Measurements from ENCODE around the gene TPP1.
A peak's percentile ranks its signal among the peaks of the same experiment; 100 is the strongest.

The TPP1 gene

GRCh38 chr11:6614446-6614845 is 4.8 kb downstream of the TPP1 start:
- no peak overlapping the region for H3K9ac ChIP-seq
- no peak overlapping the region for H3K4me3 ChIP-seq (ENCODE audit: low read depth, low read length)
- H3K79me2 ChIP-seq: no peaks in the 10 kb centered on the region
- no peak overlapping the region for H2AFZ ChIP-seq
- no peaks in the 10 kb centered on the region for H3K9me3 ChIP-seq (ENCODE audit: control insufficient read depth, low read length)
- H3K4me2 ChIP-seq (ENCODE audit: low read length): no peak overlapping the region
- H3K27ac ChIP-seq: no peak overlapping the region
- TF ChIP-seq CTCF (IDR thresholded peaks at IDR 0.05): no peak
- peaks cover 7% of the 10 kb centered on the region for H3K4me1 ChIP-seq
- no peaks in the 10 kb centered on the region for H3K27me3 ChIP-seq (ENCODE audit: control insufficient read depth, insufficient read depth, low read length)
- no peaks in the 10 kb centered on the region for H3K36me3 ChIP-seq (ENCODE audit: control insufficient read depth, insufficient read depth, low read length)

GRCh38 chr11:6613496-6613895 is 5.7 kb downstream of the TPP1 start:
- peaks cover 7% of the 10 kb centered on the region for H3K4me1 ChIP-seq
- H3K9ac ChIP-seq: no peak overlapping the region
- H2AFZ ChIP-seq: no peak overlapping the region
- H3K27ac ChIP-seq: no peak overlapping the region
- H3K9me3 ChIP-seq (ENCODE audit: control insufficient read depth, low read length): no peaks in the 10 kb centered on the region
- TF ChIP-seq CTCF (IDR thresholded peaks at IDR 0.05): no peak
- H3K4me2 ChIP-seq (ENCODE audit: low read length): no peak overlapping the region
- H3K27me3 ChIP-seq (ENCODE audit: control insufficient read depth, insufficient read depth, low read length): no peaks in the 10 kb centered on the region
- H3K36me3 ChIP-seq (ENCODE audit: control insufficient read depth, insufficient read depth, low read length): no peaks in the 10 kb centered on the region
- no peak overlapping the region for H3K4me3 ChIP-seq (ENCODE audit: low read depth, low read length)
- H3K79me2 ChIP-seq: no peaks in the 10 kb centered on the region

GRCh38 chr11:6612213-6613041 is 6.8 kb downstream of the TPP1 start, which contains the start of gene TAF10:
Gene TAF10 (minus strand): TSS chr11:6612216. CDS start chr11:6612189, 27 bp downstream.
- peak; percentile 11 for TF ChIP-seq CTCF (IDR thresholded peaks at IDR 0.05)
- H3K36me3 ChIP-seq (ENCODE audit: control insufficient read depth, insufficient read depth, low read length): no peaks in the 10 kb centered on the region
- H3K4me1 ChIP-seq: peaks cover 4% of the 10 kb centered on the region

GRCh38 chr11:6611963-6612212 is 7.3 kb downstream of the TPP1 start:
- peaks cover 4% of the 10 kb centered on the region for H3K4me1 ChIP-seq
- no peak for TF ChIP-seq CTCF (IDR thresholded peaks at IDR 0.05)
- H3K27ac ChIP-seq: peak overlapping the region; percentile 99
- H3K27me3 ChIP-seq (ENCODE audit: control insufficient read depth, insufficient read depth, low read length): no peaks in the 10 kb centered on the region
- no peak overlapping the region for H3K9ac ChIP-seq
- H2AFZ ChIP-seq: peak overlapping the region; percentile 56
- H3K4me2 ChIP-seq (ENCODE audit: low read length): peak overlapping the region; percentile 73
- peak overlapping the region; percentile 47 for H3K4me3 ChIP-seq (ENCODE audit: low read depth, low read length)
- no peaks in the 10 kb centered on the region for H3K36me3 ChIP-seq (ENCODE audit: control insufficient read depth, insufficient read depth, low read length)
- peaks cover 2% of the 10 kb centered on the region for H3K79me2 ChIP-seq
- no peaks in the 10 kb centered on the region for H3K9me3 ChIP-seq (ENCODE audit: control insufficient read depth, low read length)

More at GRCh38 chr11:6612213-6613041, 6.8 kb downstream of the TPP1 start, which contains the start of gene TAF10:
- peak within 1 kb of the TSS; percentile 80 for H3K9ac ChIP-seq
- peaks cover 2% of the 10 kb centered on the region for H3K79me2 ChIP-seq
- no peaks in the 10 kb centered on the region for H3K27me3 ChIP-seq (ENCODE audit: control insufficient read depth, insufficient read depth, low read length)
- H3K27ac ChIP-seq: peak within 1 kb of the TSS; percentile 99
- H3K9me3 ChIP-seq (ENCODE audit: control insufficient read depth, low read length): no peaks in the 10 kb centered on the region
- H3K4me3 ChIP-seq (ENCODE audit: low read depth, low read length): peak within 1 kb of the TSS; percentile 70
- H3K4me2 ChIP-seq (ENCODE audit: low read length): peak within 1 kb of the TSS; percentile 73
- peak within 1 kb of the TSS; percentile 91 for H2AFZ ChIP-seq
